ENCODE data around the gene TDRD7. TPM values are rescaled to one million over a fixed set of nuclear protein-coding genes. Genes with fewer than 3 reads are reported as not detected.

Gene TDRD7
- polyA plus RNA-seq, 10 donors = 4.0 to 5.7 (median 5.0) TPM

GRCh38 chr9:97386733-97387503, 25.0 kb upstream of the TDRD7 start:
- peak; percentile 59 to 90 (median 76) for DNase-seq

GRCh38 chr9:97387504-97387886, 24.4 kb upstream of the TDRD7 start:
- DNase-seq = no peak

DNA sequence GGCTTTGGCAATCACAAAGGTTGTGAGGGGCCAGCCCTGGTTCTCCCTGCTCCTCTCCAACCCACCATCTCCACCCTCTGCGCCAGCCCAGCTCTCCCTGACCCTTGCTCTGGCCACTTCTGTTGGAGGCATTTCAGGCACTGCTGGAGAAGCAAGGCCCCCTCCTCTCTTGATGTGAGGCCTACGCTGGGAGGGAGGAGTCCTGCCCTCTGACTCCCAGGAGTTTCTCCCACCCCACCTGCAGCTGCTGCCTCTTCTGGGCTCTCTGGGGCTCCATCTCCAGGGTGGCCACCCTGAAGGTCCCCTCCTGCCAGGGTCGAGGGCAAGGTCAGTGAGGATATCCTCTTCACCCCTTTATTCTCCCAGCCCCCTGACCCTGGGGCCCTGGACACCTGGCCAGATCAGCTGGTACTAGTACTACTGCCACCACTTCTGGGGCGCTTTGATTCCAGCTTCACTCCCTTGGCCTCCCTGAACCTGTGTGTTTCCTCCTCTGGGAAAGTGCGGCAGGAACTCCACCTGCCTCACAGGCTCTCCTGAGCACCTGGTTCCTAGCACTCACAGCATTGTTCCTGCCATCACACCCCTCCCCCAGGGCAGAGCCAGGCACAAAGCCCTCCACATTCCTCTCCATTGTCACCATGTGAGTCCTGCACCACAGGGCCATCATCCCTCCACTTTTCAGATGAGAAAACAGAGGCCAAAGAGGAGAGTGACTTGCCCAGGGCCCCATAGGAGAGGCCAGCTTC, 23.8 kb upstream of the TDRD7 start:
- no peak for DNase-seq

DNA sequence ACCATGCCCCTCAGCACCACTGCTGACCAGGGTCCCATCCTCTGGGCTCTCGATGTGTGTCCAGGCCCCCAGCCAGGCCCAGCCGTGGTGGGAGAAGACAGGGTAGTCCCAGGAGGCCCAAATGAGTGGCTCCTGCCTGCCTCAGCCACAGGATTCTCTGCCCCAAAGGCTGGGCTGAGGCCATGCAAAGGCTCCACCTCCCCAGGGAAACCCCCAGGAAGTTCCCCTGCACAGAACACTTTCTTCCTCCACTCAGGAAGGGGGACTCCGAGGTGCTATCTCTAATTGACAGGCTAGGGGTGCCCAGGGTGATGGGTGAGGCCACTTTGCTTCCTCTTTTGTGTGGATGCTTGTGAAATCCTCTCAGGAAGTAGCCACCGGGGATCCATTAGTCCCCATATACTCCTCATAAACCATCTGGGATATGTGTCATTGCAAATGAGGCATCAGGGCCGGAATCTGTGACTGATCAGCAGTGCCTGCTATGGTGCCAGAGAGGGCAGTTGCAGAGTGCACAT, 23.1 kb upstream of the TDRD7 start:
- DNase-seq = no peak

GRCh38 chr9:97389249-97389648, 22.6 kb upstream of the TDRD7 start:
- DNase-seq = no peak

DNA sequence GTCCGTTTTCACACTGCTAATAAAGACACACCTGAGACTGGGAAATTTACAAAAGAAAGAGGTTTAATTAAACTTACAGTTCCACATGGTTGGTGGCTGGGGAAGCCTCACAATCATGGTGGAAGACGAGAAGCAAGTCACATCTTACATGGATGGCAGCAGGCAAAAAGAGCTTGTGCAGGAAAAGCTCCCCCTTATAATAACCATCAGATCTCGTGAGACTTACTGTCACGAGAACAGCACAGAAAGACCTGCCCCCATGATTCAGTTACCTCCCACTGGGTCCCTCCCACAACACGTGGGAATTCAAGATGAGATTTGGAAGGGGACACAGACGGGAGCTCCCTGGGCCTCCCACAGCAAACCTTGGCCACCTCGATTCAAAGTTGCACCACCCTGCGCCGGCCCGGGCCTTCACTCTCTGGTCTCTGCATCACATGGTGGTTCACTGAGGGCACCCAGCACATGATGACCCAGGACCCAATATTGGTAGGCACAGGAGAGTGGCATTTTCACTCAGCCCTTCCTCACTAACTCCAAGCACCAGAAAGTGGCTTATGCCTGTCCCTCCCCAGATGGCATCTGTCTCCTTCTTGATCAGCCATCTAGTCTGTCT, 21.0 kb upstream of the TDRD7 start:
- DNase-seq = no peak

GRCh38 chr9:97394881-97395280, 17.0 kb upstream of the TDRD7 start:
- no peak for DNase-seq

DNA sequence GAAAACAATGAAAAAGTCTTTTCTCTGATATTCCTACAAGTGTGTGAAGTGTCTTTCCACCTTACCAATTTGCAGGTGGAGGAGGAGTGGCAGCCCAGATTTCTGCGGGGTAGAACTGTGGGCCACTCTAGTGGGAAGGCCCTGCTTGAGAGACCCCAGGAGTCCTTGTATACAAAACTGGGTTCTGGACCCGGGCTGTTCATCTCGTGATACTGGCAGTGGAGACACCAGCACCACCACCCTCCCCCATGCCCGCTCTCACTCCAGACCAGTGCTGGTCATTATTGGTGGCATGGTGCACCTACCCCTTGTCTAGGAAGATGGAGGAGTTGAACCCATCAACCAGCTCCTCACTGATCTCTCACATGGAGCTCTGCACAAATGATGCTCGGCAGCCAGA, 16.2 kb upstream of the TDRD7 start:
- DNase-seq = no peak

- DNase-seq = no peak
These were observed 15.6 kb upstream of the TDRD7 start for GRCh38 chr9:97396256-97396655.

DNA sequence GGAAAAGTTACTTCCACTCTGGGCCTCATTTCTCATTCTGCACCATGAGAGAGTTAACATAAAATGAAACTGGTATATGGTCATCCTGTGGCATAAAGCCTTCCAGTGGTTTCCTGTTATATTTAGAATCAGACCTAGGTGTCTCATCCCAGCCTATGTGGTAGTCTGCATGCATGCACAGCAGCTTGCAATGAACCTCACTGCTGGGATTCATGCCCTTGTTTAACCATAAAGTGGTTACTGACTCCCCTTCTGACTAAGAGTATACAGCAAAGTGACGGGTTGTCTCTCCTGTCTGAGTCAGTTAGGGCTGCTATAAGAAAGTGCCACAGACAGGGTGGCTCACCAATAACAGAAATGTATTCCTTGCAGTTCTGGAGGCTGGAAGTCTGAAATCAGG, 14.7 kb upstream of the TDRD7 start:
- DNase-seq = no peak

DNA sequence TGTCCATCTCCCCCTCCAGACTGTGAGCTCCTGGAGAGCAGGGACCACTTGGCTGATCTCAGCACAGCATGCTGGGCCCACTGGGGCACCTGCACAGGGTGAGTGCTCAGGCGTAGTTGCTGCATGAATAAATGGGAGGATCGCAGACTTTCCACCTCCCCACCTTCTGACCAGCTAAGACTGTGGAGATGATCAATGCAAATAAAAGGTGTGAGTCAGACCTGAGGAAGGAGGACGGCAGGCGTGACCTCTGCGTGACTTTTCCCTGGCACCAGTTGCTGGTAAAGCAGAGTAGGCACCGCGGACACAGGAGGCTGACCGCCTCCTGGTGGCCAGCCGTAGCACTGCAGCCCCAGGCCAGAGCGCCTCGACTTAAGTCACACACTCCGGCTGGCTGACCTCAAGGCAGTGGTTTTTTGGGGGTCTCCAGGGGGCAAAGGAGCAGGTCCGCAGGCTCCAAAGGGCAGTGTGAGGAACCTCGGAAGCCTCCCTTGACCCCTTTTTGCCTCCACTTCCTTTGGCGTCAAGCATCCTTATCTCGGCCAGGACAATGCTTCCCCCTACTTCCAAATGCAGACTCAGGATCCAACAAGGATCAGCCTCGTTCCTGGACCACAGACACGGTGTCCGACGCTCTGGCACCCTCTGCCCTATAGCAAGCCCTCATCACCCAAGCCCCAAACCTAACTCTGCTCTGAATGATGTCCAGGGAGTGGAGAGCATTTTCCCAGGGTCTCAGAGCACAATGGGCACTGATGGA, 12.7 kb upstream of the TDRD7 start:
- peak; percentile 16 to 55 (median 38) for DNase-seq

GRCh38 chr9:97403746-97404316, 8.1 kb upstream of the TDRD7 start:
- no peak for DNase-seq

DNA sequence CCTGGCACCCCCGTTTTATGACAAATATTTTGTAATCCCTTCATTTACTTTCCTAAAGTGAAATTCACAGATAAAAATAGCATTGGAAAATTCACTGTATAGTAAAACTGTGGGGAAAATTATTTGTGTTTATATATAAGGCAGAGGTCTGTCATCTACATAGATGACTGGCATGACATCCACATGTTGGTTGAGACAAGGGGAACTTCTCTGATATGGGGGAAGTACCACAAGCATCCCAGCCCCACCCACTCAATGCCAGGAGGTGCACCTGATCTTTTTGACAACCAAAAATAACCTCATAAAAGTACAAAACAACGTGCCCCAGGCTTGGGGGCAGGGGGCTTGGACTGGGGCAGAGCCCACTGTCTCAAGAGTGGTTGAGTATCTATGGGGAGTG, 6.3 kb upstream of the TDRD7 start:
- no peak for DNase-seq

GRCh38 chr9:97406620-97407177, 5.2 kb upstream of the TDRD7 start:
- DNase-seq = no peak

GRCh38 chr9:97408562-97408961, 3.3 kb upstream of the TDRD7 start:
- no peak for DNase-seq

- no peak for DNase-seq
These were observed 482 bp upstream of the TDRD7 start for GRCh38 chr9:97411440-97411788.

- no peak for DNase-seq
These were observed 910 bp downstream of the TDRD7 start for GRCh38 chr9:97412626-97413385.

GRCh38 chr9:97413462-97413861, 1.6 kb downstream of the TDRD7 start:
- no peak for DNase-seq

DNA sequence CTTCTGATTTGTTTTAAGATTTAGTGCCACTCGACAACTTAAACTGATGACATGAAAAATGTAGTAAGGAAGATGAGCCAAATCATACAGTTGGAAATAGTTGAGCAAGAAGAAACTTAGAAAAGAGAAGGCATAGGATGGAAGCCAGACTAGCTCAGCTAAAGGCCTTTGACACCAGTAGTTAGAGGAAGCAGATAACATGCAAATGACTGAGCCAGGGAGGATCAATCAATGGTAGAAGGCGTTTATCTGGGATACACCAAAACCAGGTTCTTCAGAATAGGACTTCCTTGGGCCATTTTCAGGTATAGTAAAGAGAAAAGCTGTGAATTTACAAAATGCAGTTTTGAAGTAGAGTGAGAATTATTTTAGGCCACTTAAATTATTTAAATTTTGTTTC, 3.2 kb downstream of the TDRD7 start:
- DNase-seq = no peak

DNA sequence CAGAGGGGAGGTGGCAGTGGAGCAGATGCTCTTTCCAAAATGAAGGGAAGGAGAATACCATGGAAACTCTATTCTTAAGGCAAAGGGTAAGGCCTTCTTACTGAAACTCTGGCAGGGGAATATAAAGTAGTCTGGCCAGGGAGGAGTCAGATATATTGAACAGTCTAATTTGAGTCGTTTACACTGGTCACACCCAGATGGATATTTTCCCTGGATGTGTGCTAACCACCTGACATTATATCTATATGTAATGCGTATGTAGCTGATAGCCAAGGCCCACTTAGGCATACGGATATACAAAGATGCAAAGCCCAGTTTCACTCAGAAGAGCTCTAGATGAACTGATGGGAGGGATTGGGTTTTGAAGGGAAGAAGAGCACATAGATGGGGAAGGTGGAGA, 7.0 kb downstream of the TDRD7 start:
- DNase-seq = no peak

Data from muscle of back (tissue), 11 donors.